KOPT-K1 (cell line): ENCODE results near the gene MYOM1.

Source experiments
- H3K27ac ChIP-seq: fragments of 200-600 bp; sonication (generic); 2 replicates; pipeline ENCODE4 v1.5.1; 2016; ENCODE audit warnings: antibody characterized with exemption, mild to moderate bottlenecking, low read depth, low read length; ENCODE audit not compliant: poor library complexity, severe bottlenecking
- H3K36me3 ChIP-seq: fragments of 200-600 bp; sonication (generic); 2 replicates; pipeline ENCODE4 v1.5.1; 2017; ENCODE audit warnings: antibody characterized with exemption, mild to moderate bottlenecking, low read length, moderate library complexity; ENCODE audit not compliant: insufficient read depth
- H3K9me3 ChIP-seq: fragments of 200-600 bp; sonication (generic); 2 replicates; pipeline ENCODE4 v1.5.1; 2017; ENCODE audit warnings: antibody characterized with exemption, low read length, mild to moderate bottlenecking; ENCODE audit not compliant: insufficient read depth, poor library complexity, severe bottlenecking

Gene MYOM1

DNA sequence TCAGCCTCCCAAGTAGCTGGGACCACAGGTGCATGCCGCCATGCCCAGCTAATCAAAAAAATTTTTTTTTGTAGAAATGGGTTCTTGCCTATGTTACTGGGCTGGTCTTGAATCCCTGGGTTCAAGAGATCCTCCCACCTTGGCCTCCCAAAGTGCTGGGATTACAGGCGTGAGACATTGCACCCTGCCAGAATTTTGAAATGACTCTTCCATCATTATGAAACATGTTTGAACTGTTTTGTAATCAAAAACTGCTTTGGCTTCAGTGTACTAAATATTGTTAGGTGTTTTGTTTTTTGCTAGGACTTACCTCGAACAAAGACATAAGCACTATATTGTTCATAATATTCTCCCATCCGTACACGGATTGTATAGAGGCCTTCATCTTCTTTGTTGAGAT lies 55.8 kb downstream of the MYOM1 start:
- Histone ChIP-seq H3K36me3 (no peaks in the 10 kb centered on the region), H3K27ac (no peak overlapping the region), H3K9me3 (no peaks in the 10 kb centered on the region)

DNA sequence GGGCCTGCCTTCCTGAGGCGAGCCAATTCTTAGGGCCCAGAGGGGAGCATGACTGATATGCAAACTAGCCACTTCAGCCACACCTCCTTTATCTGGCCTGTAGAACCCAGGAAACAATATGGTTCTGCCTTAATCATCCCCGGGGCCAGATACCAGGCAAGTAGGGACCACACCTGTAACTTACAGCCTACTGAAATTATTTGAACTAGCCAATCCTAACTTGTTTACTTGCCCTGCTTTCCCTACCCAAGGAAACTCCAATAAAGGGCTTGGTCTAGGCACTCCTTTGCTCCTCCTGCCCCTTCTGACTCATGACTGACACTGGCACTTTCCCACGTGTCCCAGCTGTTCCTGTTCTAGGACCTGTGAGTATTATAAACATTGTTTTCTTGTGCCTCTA lies 57.6 kb downstream of the MYOM1 start:
- Histone ChIP-seq H3K36me3 (no peaks in the 10 kb centered on the region), H3K27ac (no peak overlapping the region), H3K9me3 (no peaks in the 10 kb centered on the region)

DNA sequence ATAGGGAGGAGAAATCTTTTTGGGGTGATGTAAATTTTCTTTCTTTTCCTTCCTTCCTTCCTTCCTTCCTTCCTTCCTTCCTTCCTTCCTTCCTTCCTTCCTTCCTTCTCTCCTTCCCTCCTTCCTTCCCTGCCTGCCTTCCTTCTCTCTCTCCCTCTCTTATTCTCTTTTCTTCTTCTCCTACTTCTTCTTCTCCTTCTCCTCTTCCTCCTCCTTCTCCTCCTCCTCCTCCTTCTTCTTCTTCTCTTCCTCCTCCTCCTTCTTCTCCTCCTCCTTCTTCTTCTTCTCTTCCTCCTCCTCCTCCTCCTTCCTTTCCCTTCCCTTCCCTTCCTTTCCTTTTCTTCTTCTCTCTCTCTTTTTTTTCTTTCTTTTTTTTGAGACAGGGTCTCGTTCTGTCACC lies 59.9 kb downstream of the MYOM1 start:
- Histone ChIP-seq H3K9me3 (no peaks in the 10 kb centered on the region), H3K36me3 (no peaks in the 10 kb centered on the region), H3K27ac (no peak overlapping the region)

DNA sequence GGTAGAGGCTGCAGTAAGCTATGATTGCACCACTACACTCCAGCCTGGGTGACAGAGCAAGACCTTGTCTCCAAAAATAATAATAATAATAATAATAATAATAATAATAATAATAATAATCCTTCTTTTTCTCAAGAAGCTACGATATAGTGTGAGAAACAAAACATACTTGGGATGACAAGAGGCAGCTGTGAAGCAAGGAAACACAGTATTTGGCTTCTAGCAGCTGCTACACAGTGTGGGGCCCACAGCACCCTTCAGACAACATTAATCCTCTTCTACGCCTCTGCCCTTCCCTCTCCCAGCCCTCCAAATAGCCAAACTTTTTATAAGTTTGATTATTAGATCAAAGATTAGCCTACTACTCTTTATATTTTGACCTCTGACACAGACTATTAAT lies 62.2 kb downstream of the MYOM1 start:
- H3K27ac ChIP-seq, result no peak overlapping the region
- no peaks in the 10 kb centered on the region for H3K9me3 ChIP-seq
- H3K36me3 ChIP-seq, result no peaks in the 10 kb centered on the region

DNA sequence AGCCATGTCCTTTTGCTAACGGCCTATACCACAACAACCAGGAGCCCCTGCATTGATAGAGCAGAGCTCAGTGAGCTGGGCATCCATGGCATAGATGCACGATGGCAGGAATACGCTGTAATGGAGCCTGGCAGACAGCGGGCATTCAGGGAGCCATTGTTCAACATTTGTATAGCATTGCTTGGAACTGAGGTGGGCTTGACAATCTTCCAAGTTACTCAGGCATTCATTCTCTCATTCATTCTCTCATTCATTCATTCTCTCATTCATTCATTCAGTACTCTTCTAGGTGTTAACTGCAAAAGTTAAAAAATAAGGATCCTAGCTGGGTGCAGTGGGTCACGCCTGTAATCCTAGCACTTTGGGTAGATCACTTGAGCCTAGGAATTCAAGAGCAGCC lies 62.7 kb downstream of the MYOM1 start:
- H3K36me3 ChIP-seq, result no peaks in the 10 kb centered on the region
- no peak overlapping the region for H3K27ac ChIP-seq
- no peaks in the 10 kb centered on the region for H3K9me3 ChIP-seq

DNA sequence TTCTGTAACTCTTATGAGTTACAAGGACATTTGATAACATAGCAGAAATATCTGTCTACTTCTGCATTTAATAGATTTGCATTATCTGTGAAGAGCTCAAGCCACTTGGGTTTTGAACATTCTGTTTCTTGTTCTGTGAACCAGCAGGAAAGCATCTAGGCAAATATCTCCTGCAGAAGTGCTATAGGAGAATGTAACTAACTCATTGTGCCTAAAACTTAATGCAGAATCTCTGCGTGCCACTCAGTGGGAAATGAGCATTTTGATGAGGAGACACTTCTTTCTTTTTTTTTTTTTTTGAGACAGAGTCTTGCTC lies 63.5 kb downstream of the MYOM1 start:
- Histone ChIP-seq H3K27ac (no peak overlapping the region), H3K9me3 (no peaks in the 10 kb centered on the region), H3K36me3 (no peaks in the 10 kb centered on the region)

DNA sequence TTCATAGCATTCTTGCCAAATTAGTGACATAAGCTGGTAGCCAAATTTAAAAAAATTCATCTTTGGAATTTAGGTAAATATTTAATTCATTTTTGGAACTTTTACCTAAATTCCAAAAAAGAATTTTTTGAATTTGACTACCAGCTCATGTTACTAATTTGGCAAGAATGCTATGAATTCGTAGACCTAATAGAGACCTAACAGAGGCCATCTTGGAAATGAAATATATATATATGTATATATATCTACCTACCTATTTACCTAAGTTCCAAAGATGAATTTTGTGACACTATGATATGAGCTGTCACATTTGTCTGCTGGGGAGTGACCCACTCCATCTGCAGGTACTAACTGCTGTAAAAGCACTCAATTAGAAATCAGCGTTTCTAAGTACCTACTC lies 65.6 kb downstream of the MYOM1 start:
- H3K36me3 ChIP-seq, result no peaks in the 10 kb centered on the region
- no peaks in the 10 kb centered on the region for H3K9me3 ChIP-seq
- no peak overlapping the region for H3K27ac ChIP-seq

DNA sequence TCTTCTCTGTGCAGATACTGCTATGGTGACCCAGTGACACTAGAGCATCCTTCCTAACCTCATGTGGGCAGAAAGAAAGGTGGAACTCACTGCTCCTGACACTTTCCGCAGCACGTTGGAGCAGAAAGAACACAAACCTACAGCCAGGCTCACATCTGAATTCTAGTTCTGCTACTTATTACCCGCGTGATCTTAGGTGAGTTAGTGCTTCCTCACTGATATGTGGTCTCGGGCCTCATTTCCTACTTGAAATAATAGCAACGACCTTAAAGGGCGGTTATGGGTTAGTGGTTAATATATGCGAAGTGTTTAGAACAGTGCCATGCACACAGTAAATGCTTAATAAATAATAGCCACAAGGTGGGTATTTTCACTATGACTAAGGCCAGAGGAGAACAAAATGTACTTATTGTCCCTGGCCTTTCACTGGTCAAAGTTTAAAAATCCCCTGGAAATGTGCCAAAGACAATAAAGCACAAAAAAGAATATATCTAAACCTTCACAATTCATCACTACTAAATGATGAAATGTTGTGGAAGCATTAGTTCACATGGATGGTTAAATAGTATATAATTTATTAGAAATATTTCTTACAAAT lies 66.6 kb downstream of the MYOM1 start:
- H3K36me3 ChIP-seq, result no peaks in the 10 kb centered on the region
- H3K27ac ChIP-seq, result no peak overlapping the region

DNA sequence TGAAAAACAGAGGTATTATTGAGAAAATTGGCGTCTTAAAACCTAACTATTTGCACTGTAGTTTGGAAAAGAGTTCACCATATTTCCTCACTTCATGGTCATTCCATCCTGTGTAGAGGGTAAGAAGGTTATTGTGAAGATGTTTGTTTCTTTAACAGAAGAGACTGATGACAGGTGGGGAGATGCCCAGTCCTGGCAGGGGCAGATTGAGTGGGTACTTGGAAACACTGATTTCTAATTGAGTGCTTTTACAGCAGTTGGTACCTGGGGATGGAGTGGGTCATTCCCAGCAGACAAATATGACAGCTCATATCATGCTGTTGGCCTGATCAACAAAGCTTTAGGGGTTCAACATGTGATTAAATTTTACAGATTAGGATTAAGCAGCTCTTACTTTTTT lies 67.5 kb downstream of the MYOM1 start:
- no peaks in the 10 kb centered on the region for H3K36me3 ChIP-seq
- no peak overlapping the region for H3K27ac ChIP-seq
- H3K9me3 ChIP-seq, result no peaks in the 10 kb centered on the region

More for the DNA sequence above, 66.6 kb downstream of the MYOM1 start:
- no peaks in the 10 kb centered on the region for H3K9me3 ChIP-seq

DNA sequence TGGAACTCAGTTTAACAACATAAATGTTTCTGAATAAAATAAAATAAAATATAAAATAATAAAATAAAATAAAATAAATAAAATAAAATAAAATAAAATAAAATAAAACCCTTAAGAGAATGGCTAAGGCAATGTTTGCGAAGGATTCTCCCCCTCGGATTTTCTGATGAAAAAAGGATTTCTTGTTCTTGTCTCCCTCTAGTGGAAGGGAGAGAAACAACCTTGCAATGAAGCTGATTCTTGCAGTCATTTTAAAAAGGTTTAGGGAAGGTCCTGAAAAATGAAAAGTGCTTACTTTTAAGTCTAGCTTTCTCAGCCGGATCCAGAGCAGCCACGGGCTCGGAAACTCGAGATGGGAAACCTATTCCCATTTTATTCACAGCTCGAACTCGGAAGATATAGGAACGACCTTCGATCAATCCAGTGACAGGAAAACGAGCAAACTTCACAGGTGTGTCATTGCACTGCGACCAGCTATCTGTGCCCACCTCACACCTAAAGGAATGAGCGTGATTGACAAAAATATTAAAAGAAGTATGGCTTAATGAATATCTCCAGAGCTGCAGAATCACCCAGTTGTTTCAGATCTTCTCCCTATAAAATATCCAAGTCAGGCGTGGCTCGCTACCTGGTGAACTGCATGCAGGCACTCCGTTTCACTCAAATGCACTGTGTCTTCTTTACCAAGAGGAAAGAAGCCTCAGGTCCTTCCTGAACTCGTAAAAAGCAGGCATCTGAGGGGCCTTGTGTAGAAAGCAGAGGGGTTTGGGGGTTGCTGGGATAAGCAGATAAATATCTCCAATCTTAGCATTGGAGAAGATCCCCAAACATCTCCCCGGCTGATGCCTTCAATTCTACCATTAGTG lies 68.1 kb downstream of the MYOM1 start:
- Histone ChIP-seq H3K9me3 (no peaks in the 10 kb centered on the region), H3K36me3 (no peaks in the 10 kb centered on the region), H3K27ac (no peak overlapping the region)

DNA sequence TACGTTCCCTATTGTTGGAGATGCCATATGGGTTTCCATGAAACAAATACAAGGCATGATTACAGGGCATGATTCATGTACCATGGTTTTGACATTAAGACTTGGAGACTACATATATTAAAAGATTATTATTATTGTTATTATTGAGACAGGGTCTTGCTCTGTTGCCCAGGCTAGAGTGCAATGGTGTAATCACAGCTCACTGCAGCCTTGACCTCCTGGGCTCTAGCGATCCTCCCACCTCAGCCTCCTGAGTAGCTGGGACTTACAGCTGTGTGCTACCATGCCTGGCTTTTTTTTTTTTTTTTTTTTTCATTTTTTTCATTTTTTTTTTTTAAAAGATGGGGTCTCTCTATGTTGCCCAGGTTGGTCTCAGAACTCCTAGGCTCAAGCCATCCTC lies 69.1 kb downstream of the MYOM1 start:
- Histone ChIP-seq H3K9me3 (no peaks in the 10 kb centered on the region), H3K36me3 (no peaks in the 10 kb centered on the region), H3K27ac (no peak overlapping the region)

DNA sequence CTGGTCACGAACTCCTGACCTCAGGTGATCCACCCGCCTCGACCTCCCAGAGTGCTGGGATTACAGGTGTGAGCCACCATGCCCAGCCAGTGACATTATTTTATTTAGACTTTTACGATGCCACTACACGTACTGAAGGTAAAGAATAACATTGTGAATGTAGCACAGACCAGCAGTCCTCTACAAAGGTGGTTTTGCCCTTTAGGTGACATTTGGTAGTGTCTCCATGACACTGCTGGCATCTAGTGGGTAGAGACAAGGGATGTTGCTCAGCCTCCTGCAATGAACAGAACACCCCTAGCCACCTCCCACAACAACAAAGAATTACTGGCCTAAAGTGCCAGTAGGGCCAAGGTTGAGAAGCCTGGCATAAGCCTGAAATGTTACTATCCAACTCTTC lies 69.5 kb downstream of the MYOM1 start:
- H3K9me3 ChIP-seq, result no peaks in the 10 kb centered on the region
- H3K36me3 ChIP-seq, result no peaks in the 10 kb centered on the region
- H3K27ac ChIP-seq, result no peak overlapping the region

DNA sequence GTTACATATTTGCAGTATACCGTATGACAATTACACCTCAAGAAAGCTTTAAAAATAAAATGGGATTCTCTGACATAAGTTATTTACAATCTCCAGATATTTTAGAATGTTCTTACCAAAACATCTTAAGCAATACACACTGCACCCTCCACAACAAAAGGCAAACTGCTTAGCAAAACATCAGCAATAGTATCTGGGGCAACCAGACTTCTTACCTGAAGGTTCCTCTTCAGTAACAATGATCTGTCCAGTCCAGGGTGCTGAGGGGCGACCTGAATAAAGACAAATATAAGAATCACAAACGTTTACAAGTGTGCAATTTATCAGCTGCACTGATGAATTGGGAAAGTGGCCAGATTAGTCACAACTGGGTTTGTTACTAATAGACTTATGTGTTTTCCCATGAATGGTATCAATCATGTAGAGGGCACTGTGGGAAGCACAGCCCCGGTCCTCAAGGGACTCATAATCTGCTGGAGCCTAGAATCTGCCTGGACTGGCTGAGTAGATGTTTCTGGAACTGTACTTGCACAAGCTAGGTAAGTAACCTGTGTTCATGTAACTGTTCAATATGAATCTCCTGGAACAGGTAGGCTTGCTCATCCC lies 70.7 kb downstream of the MYOM1 start:
- H3K36me3 ChIP-seq, result no peaks in the 10 kb centered on the region
- no peak overlapping the region for H3K27ac ChIP-seq
- no peaks in the 10 kb centered on the region for H3K9me3 ChIP-seq

DNA sequence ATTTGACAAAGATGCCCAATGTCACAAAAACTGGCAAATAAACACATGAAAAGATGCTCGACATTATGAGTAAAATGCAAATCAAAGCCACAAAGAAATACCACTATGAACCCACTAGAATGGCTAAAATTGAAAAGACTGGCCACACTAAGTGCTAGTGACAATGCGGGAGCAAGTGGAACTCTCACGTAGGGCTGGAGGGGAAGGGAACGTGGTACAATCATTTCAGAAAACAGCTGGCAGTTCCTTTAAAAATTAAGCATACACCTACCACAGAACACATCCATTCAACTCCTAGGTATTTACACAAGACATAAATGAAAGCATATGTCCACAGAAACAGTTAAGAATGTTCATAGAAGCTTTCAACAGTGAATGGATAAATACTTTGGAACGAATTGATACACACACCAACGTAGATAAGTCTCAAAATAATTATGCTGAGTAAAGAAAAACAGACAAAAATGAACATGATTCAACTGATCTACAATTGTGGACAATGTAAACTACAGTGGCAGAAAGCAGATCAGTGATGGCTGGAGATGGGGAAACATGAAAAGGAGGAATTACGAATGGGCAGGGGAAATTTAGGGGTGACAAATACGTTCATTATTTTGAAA lies 71.7 kb downstream of the MYOM1 start:
- H3K36me3 ChIP-seq, result no peaks in the 10 kb centered on the region
- H3K9me3 ChIP-seq, result no peaks in the 10 kb centered on the region
- H3K27ac ChIP-seq, result no peak overlapping the region

DNA sequence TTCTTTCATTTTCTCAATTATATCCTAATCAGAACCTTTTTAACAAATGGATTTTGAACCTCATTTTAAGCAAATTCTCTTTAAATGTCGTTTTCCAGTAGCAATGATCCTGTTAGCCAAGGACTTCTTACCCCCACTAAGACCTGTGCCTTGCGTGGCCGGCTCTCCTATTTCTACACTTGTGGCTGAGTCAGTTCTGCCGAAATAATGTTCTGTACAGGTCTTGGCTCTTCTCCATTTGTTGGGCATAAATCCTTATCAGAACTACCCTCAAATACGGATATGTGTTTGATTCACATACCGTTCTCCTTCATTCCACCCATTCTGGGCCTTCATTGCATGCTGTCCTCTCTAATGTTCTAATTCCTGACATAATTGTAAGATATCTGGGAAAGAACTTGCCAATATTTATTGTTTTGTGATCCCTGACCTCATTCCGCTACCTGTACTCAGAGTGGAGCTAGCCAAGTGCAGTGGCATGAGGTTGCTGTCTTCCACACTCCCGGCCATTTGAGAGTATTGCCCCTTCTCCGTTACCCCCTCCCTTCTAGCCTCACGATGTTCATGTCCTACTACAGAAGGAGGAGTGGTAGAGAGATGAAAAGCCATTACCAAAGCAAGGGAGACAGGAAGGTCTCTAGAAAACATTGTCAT lies 78.7 kb downstream of the MYOM1 start:
- no peak overlapping the region for H3K27ac ChIP-seq
- H3K9me3 ChIP-seq, result no peaks in the 10 kb centered on the region

More for the DNA sequence above, 78.7 kb downstream of the MYOM1 start:
- H3K36me3 ChIP-seq, result no peaks in the 10 kb centered on the region
